HepG2 (cell line): ENCODE measurements around the gene CDK17. TPM values are rescaled to one million over a fixed set of nuclear protein-coding genes. Genes with fewer than 3 reads are reported as not detected.

ENCODE experiments used
- BORCS8-MEF2B ChIP-seq: sonication (generic); formaldehyde crosslinking; IDR thresholded peaks from 2 replicates; pipeline ENCODE4 v1.8.0; 2022; ENCODE audit warnings: mild to moderate bottlenecking, missing genetic modification reagents
- HIVEP1 ChIP-seq: sonication (generic); formaldehyde crosslinking; IDR thresholded peaks from 2 replicates; pipeline ENCODE4 v1.4.0; 2020; ENCODE audit warnings: mild to moderate bottlenecking, missing genetic modification reagents
- KDM1A ChIP-seq: IDR thresholded peaks from 2 replicates; pipeline ENCODE4 v1.6.1; 2016; ENCODE audit warnings: missing compliant biosample characterization
- PAXIP1 ChIP-seq: sonication (generic); formaldehyde crosslinking; conservative IDR thresholded peaks from 2 replicates; pipeline ENCODE4 v1.4.0; 2020; ENCODE audit warnings: mild to moderate bottlenecking, missing genetic modification reagents, moderate library complexity
- SNAI1 ChIP-seq: sonication (generic); formaldehyde crosslinking; IDR thresholded peaks from 2 replicates; pipeline ENCODE4 v1.5.0; 2020; ENCODE audit warnings: mild to moderate bottlenecking, missing genetic modification reagents, borderline replicate concordance
- STAT6 ChIP-seq: sonication (generic); formaldehyde crosslinking; IDR thresholded peaks from 2 replicates; pipeline ENCODE4 v1.4.0; 2020; ENCODE audit warnings: missing genetic modification reagents, mild to moderate bottlenecking, borderline replicate concordance
- TBX2 ChIP-seq: sonication (generic); formaldehyde crosslinking; IDR thresholded peaks from 2 replicates; pipeline ENCODE4 v1.5.0; 2020; ENCODE audit warnings: missing genetic modification reagents, mild to moderate bottlenecking, borderline replicate concordance
- U2AF2 ChIP-seq: fragments of 200-400 bp; formaldehyde crosslinking; IDR thresholded peaks from 2 replicates; pipeline ENCODE4 v1.6.1; 2017; ENCODE audit warnings: low read depth, mild to moderate bottlenecking, low read length
- ZGPAT ChIP-seq: IDR thresholded peaks from 2 replicates; pipeline ENCODE4 v1.6.1; 2016; ENCODE audit warnings: mild to moderate bottlenecking
- ZNF230 ChIP-seq: sonication (generic); formaldehyde crosslinking; IDR thresholded peaks from 2 replicates; pipeline ENCODE4 v1.4.0; 2020; ENCODE audit warnings: mild to moderate bottlenecking, missing genetic modification reagents
- ZNF274 ChIP-seq: sonication (generic); formaldehyde crosslinking; IDR thresholded peaks from 2 replicates; pipeline ENCODE4 v1.5.1; 2020; ENCODE audit warnings: mild to moderate bottlenecking, missing genetic modification reagents
- ZNF616 ChIP-seq: sonication (generic); formaldehyde crosslinking; IDR thresholded peaks from 2 replicates; pipeline ENCODE4 v1.5.0; 2020; ENCODE audit warnings: low read depth, mild to moderate bottlenecking, missing genetic modification reagents
- ZNF749 ChIP-seq: sonication (generic); formaldehyde crosslinking; IDR thresholded peaks from 2 replicates; pipeline ENCODE4 v1.8.0; 2022; ENCODE audit warnings: mild to moderate bottlenecking, missing genetic modification reagents, moderate library complexity, borderline replicate concordance
- polyA plus RNA-seq, 8 experiments: library from polyadenylated mRNA; depleted of rRNA in 3 of 8; stranded (reverse) in 7 of 8; unstranded in 1 of 8; fragments of >200 nt; fragmentation: Illumina TruSeq in 4 of 8; extraction: Trizol in 4 of 8; gene quantifications; 2 replicates each; pipeline versions ENCODE4 v1.2.1 to v1.2.3, GENCODE V29; 2011 to 2016; ENCODE audit warnings: low read depth in 4 of 8, missing spikeins in 1 of 8, mixed read lengths in 1 of 8; ENCODE audit not compliant: insufficient read depth in 1 of 8
- total RNA-seq, 5 experiments: library from RNA; depleted of rRNA; stranded (reverse); fragments of >200 nt; fragmentation: Illumina TruSeq; extraction: Trizol; gene quantifications; 2 replicates each; pipeline ENCODE4 v1.2.3, GENCODE V29; 2016; ENCODE audit warnings: low read depth in 1 of 5
- TF ChIP-seq, protein P1 (sequence below): sonication (generic); formaldehyde crosslinking; IDR thresholded peaks from 2 replicates; pipeline ENCODE4 v1.5.0; 2020; ENCODE audit warnings: mild to moderate bottlenecking, missing genetic modification reagents, borderline replicate concordance
- TF ChIP-seq, protein P2 (sequence below): IDR thresholded peaks from 2 replicates; pipeline ENCODE4 v1.6.1; 2016; ENCODE audit warnings: low read depth, borderline replicate concordance

Gene CDK17
- total and polyA plus RNA-seq, 2 of the 13 experiments (the other 11 are each of a cell fraction or from before 2014, with no cell fraction given), result 9.9 to 22.3 TPM

- TF ChIP-seq PAXIP1 (CRISPR knock-in tag), result peak; percentile 10; the same call in 1 of the 2 replicates
- TF ChIP-seq SNAI1, result peak; percentile 19; the same call in 1 of the 2 replicates
- TF ChIP-seq ZNF749 (CRISPR knock-in tag), result no peak
- TF ChIP-seq TBX2 (CRISPR knock-in tag), result peak; percentile 17; the same call in 1 of the 2 replicates
- peak; percentile 42; the same call in 1 of the 2 replicates for TF ChIP-seq ZNF274 (CRISPR knock-in tag)
- TF ChIP-seq HIVEP1 (CRISPR knock-in tag), result 0 out of 2 replicates have a peak, but pooled peaks have one; percentile 12
- TF ChIP-seq U2AF2, result no peak
- no peak for TF ChIP-seq STAT6 (CRISPR knock-in tag)
- peak; percentile 44; the same call in 1 of the 2 replicates for TF ChIP-seq ZNF230
- 0 out of 2 replicates have a peak, but pooled peaks have one; percentile 25 for TF ChIP-seq BORCS8-MEF2B (CRISPR knock-in tag)
- no peak for TF ChIP-seq KDM1A
- peak; percentile 49; the same call in 1 of the 2 replicates for TF ChIP-seq ZGPAT (CRISPR knock-in tag)
- TF ChIP-seq ZNF616 (CRISPR knock-in tag), result no peak
- TF ChIP-seq, protein P1, sequence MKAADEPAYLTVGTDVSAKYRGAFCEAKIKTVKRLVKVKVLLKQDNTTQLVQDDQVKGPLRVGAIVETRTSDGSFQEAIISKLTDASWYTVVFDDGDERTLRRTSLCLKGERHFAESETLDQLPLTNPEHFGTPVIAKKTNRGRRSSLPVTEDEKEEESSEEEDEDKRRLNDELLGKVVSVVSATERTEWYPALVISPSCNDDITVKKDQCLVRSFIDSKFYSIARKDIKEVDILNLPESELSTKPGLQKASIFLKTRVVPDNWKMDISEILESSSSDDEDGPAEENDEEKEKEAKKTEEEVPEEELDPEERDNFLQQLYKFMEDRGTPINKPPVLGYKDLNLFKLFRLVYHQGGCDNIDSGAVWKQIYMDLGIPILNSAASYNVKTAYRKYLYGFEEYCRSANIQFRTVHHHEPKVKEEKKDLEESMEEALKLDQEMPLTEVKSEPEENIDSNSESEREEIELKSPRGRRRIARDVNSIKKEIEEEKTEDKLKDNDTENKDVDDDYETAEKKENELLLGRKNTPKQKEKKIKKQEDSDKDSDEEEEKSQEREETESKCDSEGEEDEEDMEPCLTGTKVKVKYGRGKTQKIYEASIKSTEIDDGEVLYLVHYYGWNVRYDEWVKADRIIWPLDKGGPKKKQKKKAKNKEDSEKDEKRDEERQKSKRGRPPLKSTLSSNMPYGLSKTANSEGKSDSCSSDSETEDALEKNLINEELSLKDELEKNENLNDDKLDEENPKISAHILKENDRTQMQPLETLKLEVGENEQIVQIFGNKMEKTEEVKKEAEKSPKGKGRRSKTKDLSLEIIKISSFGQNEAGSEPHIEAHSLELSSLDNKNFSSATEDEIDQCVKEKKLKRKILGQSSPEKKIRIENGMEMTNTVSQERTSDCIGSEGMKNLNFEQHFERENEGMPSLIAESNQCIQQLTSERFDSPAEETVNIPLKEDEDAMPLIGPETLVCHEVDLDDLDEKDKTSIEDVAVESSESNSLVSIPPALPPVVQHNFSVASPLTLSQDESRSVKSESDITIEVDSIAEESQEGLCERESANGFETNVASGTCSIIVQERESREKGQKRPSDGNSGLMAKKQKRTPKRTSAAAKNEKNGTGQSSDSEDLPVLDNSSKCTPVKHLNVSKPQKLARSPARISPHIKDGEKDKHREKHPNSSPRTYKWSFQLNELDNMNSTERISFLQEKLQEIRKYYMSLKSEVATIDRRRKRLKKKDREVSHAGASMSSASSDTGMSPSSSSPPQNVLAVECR (CRISPR knock-in tag), result peak; percentile 16
- TF ChIP-seq, protein P2, sequence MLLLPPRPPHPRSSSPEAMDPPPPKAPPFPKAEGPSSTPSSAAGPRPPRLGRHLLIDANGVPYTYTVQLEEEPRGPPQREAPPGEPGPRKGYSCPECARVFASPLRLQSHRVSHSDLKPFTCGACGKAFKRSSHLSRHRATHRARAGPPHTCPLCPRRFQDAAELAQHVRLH (CRISPR knock-in tag), result peak; percentile 24; the same call in 1 of the 2 replicates
Measured at GRCh38 chr12:96399120-96399918, 920 bp downstream of the CDK17 start (continued).
